PFSK-1 (cell line): Measurements from ENCODE around the gene HMGCL. TPM values are rescaled to one million over a fixed set of nuclear protein-coding genes. Genes with fewer than 3 reads are reported as not detected.

Experiments used
- FOXP2 ChIP-seq: optimal IDR thresholded peaks from 2 replicates; pipeline ENCODE3; 2011; ENCODE audit warnings: borderline replicate concordance, control low read depth, inconsistent platforms; ENCODE audit not compliant: insufficient read depth; ENCODE audit errors: extremely low read length, extremely low read depth
- POLR2AphosphoS5 ChIP-seq: IDR thresholded peaks from 2 replicates; pipeline ENCODE4 v1.6.1; 2012; ENCODE audit warnings: low read depth, mild to moderate bottlenecking, control low read depth, low read length, moderate library complexity
- REST ChIP-seq, 2 experiments: IDR thresholded peaks; 2 replicates each; pipeline versions ENCODE4 v1.6.1 to v1.8.0; 2011 to 2012; ENCODE audit warnings: low read depth in 2 of 2, low read length in 2 of 2, control low read depth in 1 of 2, inconsistent platforms in 1 of 2, mild to moderate bottlenecking in 1 of 2, moderate library complexity in 1 of 2; ENCODE audit not compliant: insufficient read depth in 1 of 2
- SIN3A ChIP-seq: IDR thresholded peaks from 2 replicates; pipeline ENCODE4 v1.6.1; 2012; ENCODE audit warnings: mild to moderate bottlenecking, low read length, moderate library complexity, borderline replicate concordance; ENCODE audit not compliant: insufficient read depth
- TAF1 ChIP-seq: IDR thresholded peaks from 2 replicates; pipeline ENCODE4 v1.6.1; 2012; ENCODE audit warnings: low read length, control low read depth, borderline replicate concordance; ENCODE audit not compliant: insufficient read depth
- polyA plus RNA-seq: library from polyadenylated mRNA; unstranded; fragments of >200 nt; gene quantifications from one replicate; pipeline ENCODE4 v1.2.1, GENCODE V29; 2012; ENCODE audit warnings: low read depth, missing spikeins; ENCODE audit not compliant: insufficient read length

Gene HMGCL
- polyA plus RNA-seq = 34.8 TPM

GRCh38 chr1:23825076-23825761, at the start of gene HMGCL:
TSS of gene HMGCL (minus strand) at chr1:23825429. CDS start at chr1:23825415, 14 bp downstream.
- TF ChIP-seq SIN3A (peak; percentile 66; the same call in 1 of the 2 replicates), REST (IDR thresholded peaks at IDR 0.05; ENCODE audit: insufficient read depth in 1 of 2, low read depth in 2 of 2, low read length in 2 of 2) (peak in 1 of 2 experiments; percentile 44; a peak in 1 of 4 replicates), FOXP2 (no peak), POLR2AphosphoS5 (peak; percentile 90), TAF1 (peak; percentile 95; the same call in 1 of the 2 replicates)

DNA sequence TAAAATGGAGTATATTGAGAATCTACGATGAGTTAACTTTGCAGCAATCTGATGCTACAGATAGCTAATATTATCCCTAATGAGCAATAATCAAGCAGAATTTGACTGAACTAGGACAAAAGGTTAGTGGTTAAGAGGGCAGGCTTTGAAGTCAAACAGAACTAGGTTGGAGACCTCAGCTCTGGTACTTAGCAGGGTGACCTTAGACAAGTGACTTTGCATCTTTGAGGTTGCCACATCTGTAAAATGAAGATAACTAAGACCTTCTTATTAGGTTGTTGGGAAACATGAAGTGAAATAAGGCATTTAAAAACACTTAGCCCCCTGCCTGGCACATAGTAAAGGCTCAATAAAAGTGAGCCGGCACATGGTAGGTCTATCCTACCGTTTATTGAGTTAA, 47.2 kb upstream of the HMGCL start:
- TF ChIP-seq POLR2AphosphoS5 (no peak), SIN3A (no peak), FOXP2 (no peak), TAF1 (no peak), REST (IDR thresholded peaks at IDR 0.05; ENCODE audit: insufficient read depth in 1 of 2, low read depth in 2 of 2, low read length in 2 of 2) (no peak)

DNA sequence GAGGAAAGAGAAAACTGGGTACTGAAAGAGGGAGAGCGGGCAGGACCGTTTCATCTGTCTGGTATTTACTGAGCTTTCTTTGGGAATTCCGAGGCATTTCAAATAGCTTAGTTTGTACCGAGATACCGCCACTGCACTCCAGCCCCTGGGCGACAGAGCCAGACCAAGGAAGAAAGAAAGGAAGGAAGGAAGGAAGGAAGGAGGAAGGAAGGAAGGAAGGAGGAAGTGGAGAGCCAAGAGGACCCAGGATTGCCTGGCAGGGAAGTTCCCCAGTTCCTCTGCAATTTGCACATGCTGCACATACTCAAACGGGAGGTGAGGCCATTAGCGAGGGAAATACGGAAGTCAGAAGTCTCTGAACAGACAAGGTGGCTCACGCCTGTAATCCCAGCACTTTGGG, 43.8 kb upstream of the HMGCL start:
- no peak for TF ChIP-seq POLR2AphosphoS5
- no peak for TF ChIP-seq REST (IDR thresholded peaks at IDR 0.05; ENCODE audit: insufficient read depth in 1 of 2, low read depth in 2 of 2, low read length in 2 of 2)
- TF ChIP-seq TAF1 = no peak
- TF ChIP-seq FOXP2 = no peak
- no peak for TF ChIP-seq SIN3A

DNA sequence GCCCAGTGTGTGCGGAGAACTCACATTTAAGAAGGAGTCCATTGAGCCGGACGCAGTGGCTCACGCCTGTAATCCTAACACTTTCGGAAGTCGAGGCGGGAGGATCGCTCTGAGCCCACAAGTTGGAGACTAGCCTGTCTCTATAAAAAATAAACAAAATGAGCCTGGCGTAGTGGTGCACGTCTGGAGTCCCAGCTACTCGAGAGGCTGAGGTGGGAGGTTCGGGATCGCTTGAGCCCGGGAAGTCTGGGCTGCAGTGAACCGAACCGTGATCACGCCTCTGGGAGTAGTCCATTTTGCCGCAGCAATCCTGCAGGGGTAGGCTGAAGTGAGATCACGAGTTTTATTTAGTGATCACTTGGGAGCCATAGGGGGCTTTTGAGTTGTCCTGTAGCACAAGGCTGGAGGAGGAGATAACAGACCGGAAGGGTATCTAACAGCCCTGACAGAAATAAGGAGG, 43.4 kb upstream of the HMGCL start:
- TF ChIP-seq SIN3A (no peak), REST (IDR thresholded peaks at IDR 0.05; ENCODE audit: insufficient read depth in 1 of 2, low read depth in 2 of 2, low read length in 2 of 2) (no peak), POLR2AphosphoS5 (0 out of 2 replicates have a peak, but pooled peaks have one; percentile 25), TAF1 (no peak), FOXP2 (no peak)
